ENCODE measurements around the gene SMC3. TPM values are rescaled to one million over a fixed set of nuclear protein-coding genes. Genes with fewer than 3 reads are reported as not detected.
"Not testable (repeated sequence)": the region's sequence is repeated elsewhere in the genome, so short reads cannot be mapped to it uniquely, and the experiment has no call there.

Gene SMC3
- total RNA-seq, 1 donor from 2014 or later = 28.5 TPM

DNA sequence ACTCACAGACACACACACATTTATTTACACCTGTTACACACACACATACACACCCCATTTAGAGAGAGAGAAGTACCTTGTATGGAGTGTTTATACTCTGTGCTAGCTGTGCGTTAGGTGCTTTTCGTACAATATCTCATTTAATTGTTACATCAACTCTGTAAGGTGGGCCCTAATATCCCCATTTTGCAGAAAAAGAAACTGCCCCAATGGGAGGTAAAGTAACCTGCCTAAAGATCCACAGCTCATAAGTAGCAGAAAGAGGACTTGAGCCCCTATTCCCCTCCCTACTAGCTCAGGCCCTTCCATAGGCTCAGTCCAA is 52.9 kb downstream of the SMC3 start:
- DNase-seq (ENCODE audit: low read depth, low spot score) = no peak

DNA sequence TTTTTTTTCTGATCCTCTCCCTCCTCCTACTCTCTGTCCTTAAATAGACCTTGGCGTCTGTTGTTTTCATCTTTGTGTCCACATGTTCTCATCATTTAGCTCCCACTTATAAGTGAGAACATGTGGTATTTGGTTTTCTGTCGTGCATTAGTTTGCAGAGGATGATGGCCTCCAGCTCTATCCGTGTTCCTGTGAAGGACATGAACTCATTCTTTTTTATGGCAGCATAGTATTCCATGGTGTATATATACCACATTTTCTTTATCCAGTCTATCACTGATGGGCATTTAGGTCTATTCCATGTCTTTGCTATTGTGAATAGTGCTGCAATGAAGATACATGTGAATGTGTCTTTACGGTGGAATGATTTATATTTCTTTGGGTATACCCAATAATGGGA is 55.8 kb downstream of the SMC3 start:
- DNase-seq (ENCODE audit: low read depth, low spot score) = not testable (repeated sequence)

DNA sequence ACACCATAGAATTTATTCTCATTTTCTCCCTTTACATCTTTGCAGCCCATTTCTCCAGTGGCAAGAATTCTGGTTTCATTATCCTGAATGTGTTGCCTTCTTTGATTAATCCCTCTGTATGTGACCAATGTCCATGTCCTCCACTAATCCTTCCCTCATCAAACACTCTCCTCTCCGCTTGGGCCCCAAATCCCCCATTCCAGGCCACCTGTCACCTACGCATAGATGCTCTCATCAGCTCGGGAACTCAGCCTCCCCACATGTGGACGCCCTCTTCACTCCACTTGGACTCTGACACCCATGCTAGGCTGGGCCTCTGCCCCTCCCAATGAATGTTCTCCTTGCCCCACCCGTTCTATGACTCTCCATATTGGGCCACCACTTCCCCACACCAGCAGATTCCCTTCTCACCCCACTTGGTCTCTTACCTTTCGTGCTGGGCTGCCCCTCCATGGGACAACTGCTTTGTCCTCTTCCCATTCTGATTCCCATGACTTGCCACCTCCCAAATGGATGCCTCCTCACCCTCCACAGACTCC is 57.9 kb downstream of the SMC3 start:
- DNase-seq (ENCODE audit: low read depth, low spot score) = no peak

DNA sequence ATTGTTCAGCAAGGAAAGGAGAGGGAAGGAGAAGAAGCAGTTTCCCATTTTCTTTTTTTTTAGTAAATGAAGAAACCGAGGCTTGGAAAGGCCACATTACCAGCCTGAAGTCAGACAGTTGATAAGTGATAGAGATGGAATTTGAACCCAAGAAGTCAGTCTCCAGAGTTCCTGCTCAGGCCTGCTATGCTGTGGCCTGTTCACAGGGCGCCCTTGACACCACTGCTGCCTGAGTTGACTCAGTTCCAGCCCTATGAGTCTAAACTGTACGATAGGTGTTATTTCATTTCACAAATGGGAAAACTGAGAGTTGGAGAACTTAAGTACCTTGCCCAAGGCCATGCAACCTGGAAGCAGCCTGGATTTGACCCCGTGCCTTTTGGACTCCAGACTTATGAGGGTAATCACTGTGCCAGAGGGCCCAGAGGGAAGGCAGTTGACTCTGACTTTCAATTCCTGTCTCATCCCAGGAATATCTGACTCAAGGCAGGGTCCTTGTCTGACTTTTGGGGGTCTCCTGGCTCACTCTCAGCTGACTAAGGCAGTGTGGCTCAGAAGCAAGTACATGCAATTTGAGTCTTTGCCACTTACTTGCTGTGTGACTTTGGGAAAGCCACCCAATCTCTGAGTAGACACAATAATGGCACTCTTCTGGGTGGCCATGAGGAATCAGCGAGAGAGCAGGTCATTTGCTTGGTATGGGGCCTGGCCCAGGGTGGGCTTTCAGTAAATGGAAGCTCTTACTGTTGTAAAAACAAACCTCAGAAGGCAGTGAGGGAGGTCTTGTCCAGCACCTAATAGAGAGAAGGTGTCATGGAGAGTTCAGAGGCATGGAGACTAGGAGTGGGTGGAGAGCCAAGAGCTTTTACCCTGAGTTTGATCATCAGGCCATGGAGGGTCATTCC is 58.7 kb downstream of the SMC3 start:
- DNase-seq (ENCODE audit: low read depth, low spot score) = no peak

DNA sequence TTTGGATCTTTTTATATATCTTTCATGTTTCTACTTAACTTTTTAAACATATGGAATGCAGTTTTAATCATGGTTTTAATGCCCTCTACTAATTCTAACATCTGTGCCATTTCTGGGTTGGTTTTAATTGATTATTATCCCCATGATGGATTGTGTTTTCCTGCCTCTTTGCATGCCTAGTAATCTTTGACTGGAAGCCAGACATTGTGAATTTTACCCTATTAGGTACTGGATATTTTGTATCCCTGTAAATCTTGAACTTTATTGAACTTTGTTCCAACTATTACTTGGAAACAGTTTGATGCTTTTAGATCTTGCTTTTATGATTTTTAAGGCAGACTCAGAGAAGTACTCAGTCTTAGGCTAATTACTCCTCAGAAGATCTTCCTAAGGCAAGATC is 60.7 kb downstream of the SMC3 start:
- DNase-seq (ENCODE audit: low read depth, low spot score) = no peak

DNA sequence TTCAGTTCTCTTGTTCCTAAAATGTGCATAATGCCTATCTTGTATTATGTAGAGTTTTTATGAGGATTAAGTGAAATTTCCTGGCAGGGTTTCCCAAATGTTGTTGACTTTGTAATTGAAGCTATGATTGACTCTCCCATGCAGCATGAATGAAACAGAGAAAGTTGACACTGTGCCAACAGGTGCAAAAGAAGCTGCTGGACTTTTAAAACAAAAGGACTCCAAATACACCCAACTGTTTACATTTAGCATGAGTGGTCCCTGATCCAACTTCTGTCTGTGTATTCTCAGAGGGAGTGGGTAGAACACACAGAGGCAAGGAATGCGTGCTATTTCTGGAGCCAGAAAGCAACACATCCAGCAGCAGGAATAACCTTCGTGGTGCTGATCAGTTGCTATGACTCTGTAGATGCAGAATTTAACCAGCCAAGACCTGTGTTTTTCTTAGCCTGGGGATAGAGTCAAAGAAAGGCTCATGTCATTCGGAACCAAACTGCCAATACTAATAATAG is 62.2 kb downstream of the SMC3 start:
- no peak for DNase-seq (ENCODE audit: low read depth, low spot score)

DNA sequence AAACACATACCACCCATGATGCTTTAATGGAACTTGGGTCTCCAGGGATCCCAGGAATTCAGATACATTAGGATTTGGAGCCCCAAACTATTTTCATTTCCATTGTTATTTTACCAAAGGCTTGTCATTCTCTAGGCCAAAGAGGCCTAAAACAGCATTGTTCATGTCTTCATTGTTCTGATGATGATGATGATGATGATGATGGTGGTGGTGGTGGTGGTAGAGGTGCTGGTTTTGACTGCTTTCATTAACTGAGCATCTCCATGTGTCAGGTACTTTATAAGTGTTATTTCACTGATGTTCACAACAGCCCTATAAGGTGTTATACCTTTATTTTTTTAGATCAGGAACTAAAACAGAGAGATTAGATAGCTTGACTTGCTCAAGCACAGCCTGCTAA is 64.4 kb downstream of the SMC3 start:
- DNase-seq (ENCODE audit: low read depth, low spot score) = no peak

DNA sequence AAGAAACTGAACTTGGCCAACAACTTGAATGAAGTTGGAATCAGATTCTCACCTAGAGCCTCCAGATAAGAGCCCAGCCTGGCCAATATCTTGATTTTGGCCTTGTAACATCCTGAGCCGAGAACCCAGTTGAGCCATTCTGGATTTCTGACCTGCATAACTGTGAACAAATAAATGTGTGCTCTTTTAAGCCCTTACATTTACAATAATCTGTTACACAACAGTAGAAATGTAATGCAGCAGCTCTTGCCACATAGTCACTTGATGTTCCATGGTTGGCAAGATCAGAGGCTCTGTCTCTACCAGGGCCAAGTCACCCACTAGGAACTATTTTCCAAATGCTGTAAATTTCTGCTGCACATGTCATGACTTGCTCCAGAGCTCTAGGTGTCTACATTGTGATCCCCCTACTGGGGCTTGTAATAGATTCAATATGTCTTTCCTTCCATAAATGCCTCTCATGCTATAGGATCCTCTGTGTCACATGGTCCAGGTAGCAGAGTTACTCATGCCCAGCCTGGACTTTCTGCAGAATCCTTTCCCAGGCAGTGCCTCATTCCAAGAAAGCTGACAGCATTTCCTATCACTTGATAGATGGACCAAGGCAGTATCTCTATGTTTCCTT is 65.2 kb downstream of the SMC3 start:
- DNase-seq (ENCODE audit: low read depth, low spot score) = no peak

DNA sequence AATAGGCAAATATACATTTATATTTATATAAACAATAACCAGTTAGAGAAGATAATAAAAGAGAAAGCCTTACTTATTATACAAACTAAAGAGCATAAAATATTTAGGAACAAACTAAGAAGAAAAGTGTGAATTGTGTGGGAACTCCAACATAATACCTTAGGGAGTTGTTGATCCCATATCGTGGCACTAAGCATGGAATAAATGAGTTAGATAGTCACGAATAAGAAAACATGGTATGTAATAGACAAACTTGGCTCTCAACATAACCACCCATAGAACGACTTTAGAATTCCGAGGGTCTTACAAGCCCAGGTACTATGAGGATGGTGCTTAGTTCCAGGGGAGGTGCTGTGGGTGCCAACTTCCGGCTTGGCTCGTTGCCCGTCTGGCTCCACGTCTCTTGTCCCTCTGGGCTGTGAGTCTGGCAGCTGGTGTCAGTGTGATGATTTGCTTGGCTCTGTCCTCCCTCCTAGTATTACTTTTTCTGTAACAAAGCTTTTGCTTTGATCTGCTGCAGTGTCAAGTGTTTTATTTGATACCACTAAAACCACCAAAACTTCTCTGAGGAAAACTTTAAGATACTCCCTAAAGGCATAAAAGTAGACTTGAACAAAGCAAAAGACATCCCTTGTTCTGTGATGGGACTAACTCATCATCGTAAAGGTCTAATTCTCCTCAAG is 67.2 kb downstream of the SMC3 start:
- no peak for DNase-seq (ENCODE audit: low read depth, low spot score)

DNA sequence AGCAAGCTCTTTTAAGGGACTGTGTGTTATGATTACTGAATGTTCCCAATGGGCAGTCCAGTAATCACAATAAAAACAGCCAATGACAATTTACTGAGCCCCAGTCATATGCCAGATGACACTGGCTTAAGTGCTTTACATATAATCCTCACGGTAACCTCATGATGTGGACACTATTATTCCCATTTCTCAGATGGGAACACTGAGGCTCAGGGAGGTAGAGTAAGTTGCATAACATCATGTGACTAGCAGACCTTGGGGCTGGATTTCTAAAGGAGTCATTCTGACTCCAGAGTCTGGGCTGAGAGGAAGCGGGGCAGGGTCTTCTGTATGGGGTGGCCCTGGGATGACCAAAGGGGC is 69.1 kb downstream of the SMC3 start:
- DNase-seq (ENCODE audit: low read depth, low spot score) = no peak

DNA sequence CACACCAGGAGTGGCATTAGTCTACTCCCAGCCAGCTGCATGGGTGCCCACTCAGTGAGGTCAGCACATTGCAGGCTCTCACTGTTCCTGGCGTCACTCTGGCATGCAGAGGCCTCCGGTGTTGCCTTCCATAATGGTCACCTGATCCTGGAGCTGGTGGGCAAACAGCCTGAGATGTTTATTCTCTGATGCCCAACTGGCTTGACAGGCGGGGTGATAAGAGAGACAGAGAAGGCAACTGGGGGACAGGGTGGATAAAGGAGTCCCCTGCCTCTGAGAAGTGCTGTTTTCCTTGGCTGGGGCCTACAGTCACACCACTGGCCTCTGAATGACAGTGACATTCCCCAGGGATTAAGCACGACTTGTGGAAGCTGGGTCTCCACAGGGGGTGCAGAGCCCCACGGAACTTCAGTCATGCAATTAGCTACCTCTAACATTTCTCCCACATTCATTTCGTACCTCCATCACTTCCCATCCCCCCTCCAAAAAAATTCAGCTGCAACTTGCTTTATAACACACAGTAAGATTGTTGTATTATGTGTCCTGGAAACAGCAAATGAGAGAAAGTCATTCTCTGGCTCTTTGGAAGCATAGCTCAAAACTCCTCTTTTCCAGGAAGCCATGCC is 69.5 kb downstream of the SMC3 start:
- DNase-seq (ENCODE audit: low read depth, low spot score) = no peak

DNA sequence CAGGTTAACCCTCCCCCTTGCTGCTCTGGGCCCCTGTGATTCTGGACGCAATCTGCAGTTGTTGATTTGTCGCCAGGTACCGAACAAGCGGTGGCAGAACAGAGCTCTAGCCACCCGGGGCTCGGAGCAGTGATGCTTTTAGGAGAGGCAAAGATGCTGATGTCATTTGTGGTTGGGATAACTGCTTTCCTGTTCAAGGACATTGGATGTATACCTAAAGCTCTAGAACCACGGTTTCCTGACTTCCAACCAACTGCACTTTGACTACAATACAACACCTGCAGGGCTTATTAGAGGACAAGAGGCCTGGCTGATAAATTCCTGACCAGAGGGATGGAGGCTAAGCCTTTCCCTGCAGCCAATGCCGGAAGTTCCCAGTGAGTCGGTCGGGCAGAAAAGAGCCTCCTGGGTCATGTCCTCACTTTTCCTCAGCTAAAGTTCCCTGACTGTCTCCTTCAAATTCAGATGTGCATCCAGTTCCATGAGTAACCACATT is 70.1 kb downstream of the SMC3 start:
- DNase-seq (ENCODE audit: low read depth, low spot score) = no peak

DNA sequence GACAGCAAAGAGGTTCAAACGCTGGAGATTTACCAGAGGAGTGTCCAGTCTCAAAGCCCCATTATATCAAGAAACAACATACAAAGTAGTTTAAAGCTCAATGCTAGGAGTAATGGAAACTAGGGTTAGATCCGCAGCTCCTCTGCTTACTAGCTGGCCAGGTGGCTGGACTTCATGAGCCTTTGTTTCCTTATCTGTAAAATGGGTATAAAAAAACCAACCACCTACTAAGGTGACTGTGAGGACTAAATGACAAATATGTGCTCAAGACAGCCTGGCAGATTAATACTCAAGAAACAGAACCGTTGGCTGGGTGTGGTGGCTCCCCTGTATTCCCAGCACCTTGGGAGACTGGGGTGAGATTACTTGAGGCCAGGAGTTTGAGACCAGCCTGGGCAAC is 70.8 kb downstream of the SMC3 start:
- DNase-seq (ENCODE audit: low read depth, low spot score) = no peak

DNA sequence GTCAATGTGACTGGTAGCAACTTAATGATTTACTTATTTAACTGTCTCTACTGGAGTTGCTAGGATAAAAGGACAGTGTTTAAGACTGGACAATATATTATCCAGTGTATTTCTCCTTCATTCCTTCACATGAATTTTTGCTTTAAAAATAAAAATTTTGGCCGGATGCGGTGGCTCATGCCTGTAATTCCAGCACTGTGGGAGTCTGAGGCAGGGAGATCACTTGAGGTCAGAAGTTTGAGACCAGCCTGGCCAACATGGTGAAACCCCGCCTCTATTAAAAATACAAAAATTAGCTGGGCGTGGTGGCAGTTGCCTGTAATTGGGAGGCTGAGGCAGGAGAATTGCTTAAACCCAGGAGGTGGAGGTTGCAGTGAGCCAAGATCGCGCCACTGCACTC is 71.6 kb downstream of the SMC3 start:
- not testable (repeated sequence) for DNase-seq (ENCODE audit: low read depth, low spot score)

DNA sequence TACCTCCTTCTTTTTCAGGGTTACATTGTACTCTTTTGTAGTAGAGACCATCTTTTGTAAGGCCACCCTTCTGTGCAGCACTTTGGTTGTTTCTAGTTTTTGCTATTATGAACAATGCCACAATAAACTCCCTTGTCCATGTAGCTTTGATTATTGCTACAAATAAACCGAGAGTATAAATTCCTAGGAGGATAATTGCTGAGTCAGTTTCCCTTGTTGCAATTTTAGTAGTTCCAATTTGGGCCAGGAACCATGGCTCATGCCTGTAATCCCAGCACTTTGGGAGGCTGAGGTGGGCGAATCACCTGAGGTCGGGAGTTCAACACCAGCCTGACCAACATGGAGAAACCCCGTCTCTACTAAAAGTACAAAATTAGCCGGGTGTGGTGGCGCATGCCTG is 72.4 kb downstream of the SMC3 start:
- not testable (repeated sequence) for DNase-seq (ENCODE audit: low read depth, low spot score)

DNA sequence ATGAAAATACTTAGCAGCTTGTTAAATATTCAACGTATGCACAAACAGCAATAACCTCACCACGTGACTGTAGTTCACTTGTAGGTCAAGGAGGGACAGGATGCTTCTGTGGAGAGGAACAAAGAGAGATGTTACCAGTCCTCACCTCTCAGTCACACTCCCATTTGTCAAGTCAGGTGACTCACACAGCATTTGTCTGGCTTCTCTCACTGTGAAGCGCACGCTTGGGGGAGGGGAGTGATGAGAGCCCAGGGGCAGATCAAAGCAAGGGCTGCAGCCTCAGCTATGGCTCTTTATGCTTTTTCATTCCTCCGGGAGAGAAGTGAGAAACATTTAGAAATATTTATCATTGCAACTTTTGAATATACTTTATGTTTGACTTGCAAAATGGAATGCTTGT is 73.8 kb downstream of the SMC3 start:
- no peak for DNase-seq (ENCODE audit: low read depth, low spot score)

DNA sequence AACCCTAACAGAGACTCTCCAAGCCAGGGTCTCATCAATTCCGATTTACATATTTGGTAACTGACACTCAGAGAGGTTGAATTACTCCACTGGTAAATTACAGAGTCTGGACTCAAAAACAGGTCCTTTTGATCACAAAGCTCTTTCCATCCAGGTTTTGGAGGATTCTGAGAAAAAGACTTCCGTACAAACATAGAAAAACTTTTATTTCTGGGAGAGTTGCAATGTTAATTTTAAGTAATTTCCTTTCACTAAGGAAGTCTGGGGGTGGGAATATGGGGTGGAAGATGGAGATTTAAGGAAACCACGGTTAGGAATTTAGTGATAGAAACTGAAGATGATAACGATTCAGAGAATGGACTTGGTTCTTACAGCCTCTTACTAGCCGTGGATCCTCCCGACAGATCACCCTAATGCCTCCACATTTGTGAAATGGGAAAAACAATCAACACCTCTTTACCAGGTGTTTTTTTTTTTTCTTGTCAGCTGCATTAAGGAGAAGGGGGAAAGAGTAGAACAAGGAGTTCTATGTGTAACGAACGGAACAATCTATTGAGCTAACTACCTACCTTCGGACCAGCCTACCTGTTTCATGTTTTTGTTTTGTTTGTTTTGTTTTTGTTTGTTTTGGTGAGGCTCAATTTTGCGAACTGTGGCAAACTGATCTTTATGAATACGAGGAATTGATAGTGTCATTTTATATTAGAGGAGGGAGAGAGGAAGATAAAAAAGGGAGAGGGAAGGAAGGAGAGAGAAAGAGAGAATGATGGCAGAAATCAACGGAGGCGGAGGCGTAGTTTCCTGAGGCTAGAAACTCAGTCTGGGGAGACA is 74.9 kb downstream of the SMC3 start:
- DNase-seq (ENCODE audit: low read depth, low spot score) = no peak

DNA sequence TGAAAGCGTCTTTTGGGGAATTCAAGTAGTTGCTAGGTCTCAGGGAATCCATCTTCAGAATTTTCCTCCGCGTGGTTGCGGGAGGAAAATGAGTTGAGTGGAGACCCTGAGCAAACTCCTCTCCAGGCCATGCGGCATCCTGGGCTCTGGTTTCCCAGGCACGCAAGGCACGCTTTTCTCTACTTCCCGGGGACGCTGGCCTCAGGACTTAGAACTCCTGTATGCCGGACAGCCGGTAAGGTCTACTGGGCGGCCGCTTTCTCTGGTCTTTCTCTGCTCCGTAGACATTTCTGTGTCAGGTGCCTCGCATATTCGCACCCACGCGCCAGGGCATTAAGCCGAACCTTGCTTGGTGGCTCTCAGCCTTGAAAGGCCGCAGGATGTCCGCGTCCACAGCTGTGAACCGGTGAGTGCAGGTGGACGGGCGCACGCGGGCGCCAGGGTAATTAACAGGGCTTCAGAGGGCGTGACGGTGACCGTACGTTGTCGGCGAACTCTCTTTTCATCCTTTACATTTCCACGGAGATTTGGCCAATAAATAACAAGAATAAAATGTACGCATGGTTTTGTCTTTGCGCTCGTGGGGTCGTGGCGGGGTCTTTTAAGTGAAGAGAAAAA is 75.6 kb downstream of the SMC3 start:
- DNase-seq (ENCODE audit: low read depth, low spot score) = no peak

DNA sequence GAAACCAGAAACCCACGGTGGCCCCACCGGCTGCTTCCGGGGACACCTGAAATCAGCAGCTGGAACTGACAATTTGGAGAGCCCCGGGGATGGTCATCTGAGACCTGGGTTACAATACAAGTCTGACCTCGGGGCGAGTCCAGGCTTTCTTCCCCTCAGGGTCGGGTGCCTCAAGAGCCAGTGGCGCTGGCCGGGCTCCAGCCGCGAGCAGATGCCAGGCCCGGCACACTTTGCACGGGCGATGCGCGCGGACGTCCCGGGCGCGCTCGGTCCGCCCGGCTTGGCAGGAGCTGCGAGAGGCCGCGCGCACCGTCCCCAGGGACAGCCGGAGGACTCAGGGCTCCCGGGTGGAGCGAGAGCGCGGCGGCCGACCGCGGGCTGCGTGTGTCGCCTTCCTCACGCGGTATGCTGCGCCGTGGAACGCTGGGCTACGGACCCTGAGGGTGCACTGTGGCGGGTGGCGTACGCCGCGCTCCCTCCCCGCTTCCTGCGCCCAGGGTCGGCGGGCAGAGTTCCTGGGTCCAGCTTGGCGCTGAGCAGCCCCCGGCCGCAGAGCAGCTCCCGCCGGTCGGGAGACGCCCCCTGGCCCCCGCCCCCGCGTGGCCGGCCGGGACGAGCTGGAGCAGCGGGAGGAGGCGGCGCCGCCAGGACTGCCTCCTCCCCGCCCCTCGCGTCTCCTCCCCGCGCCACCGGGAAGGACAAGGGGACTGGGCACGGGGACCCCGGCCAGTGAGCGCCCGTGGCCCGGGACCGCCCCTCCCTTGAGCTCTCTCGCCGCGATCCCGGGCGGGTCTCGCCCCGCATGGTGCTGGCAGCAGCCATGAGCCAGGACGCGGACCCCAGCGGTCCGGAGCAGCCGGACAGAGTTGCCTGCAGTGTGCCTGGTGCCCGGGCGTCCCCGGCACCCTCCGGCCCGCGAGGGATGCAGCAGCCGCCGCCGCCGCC is 76.4 kb downstream of the SMC3 start, which contains the start of gene RBM20:
RBM20 (plus strand) TSS at position 684 of the 945 bp plus-strand sequence; CDS start at position 803, 119 bp downstream.
- no peak for DNase-seq (ENCODE audit: low read depth, low spot score)
